ENCODE data around the gene ELOA.
"Not testable (repeated sequence)": the region's sequence is repeated elsewhere in the genome, so short reads cannot be mapped to it uniquely, and the experiment has no call there.

Gene ELOA

DNA sequence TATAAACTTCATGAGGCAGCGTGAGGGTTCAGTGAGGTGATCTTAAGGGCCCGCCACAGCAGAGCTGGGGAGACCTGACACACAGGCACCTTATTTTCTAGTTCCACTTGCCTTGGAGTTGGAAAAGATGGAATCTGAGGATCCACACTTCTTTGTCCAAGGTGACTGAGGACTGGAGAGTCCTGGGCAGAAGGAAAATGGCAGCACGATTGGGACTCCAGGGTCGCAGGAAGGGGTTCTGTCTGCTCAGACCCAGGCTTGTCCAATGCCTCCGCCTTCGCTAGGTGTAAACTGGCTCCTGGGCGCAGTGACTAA lies 55.9 kb downstream of the ELOA start:
- in situ Hi-C loops (cut with MboI; ENCODE audit: low sequenced_read_pairs), result no loop called here

GRCh38 chr1:23799570-23800399 lies 56.5 kb downstream of the ELOA start:
- in situ Hi-C loops (cut with MboI; ENCODE audit: low sequenced_read_pairs), result no loop called here

DNA sequence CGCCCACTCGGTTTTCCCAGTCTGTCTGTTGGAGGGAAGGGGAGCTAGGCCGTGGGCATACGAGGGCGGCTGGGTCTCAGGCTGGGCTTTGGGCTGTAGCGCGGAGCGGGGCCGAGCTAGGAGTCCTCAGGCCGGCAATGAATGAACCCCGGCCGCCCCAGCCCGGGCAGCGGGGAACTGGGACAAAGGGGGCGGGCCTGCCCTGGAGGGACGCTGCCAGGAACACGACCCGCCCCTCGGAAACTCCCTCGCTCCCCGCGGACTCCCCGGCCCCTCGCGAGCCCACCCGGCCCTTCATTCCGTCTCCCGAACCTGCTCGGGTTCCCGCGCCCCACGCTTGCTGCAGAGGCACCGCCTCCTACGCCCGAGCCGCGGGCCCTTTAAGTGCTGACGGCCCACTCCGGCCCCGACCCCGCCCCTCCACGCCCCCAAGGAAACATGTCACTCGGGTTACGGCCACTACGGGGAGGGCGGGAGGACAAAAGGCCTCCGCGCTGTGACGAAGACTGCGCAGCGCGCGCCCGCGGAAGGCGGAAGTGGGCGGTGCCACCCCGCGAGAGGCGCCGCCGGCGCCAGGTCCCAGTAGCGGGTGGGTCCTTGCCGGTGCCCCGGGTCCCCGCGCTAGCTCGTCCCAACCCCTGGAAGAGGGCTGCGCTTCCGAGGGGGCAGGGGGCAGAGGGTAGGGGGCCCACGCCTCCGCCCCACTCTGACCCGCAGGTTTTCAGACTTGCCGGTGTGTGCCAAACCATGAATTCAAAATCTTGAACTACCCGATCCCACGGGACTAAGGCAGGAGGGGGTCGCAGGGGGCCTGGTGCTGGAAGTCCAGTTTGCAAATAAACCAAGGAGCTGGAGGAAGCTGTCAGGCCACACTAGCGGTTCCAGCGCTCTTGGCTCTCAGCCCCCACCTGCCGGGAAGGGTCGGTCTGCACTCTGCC lies 57.4 kb downstream of the ELOA start, which contains the start of gene GALE:
GALE (minus strand) TSS at position 355 of the 938 bp plus-strand sequence. CDS start 1,747 bp downstream, outside the sequence.
- in situ Hi-C loops (cut with MboI; ENCODE audit: low sequenced_read_pairs), result no loop called here

- in situ Hi-C loops (cut with MboI; ENCODE audit: low sequenced_read_pairs), result no loop called here
Observed at GRCh38 chr1:23801338-23801748, 58.1 kb downstream of the ELOA start.

GRCh38 chr1:23801876-23802275 lies 58.6 kb downstream of the ELOA start:
- in situ Hi-C loops (cut with MboI; ENCODE audit: low sequenced_read_pairs), result no loop called here

DNA sequence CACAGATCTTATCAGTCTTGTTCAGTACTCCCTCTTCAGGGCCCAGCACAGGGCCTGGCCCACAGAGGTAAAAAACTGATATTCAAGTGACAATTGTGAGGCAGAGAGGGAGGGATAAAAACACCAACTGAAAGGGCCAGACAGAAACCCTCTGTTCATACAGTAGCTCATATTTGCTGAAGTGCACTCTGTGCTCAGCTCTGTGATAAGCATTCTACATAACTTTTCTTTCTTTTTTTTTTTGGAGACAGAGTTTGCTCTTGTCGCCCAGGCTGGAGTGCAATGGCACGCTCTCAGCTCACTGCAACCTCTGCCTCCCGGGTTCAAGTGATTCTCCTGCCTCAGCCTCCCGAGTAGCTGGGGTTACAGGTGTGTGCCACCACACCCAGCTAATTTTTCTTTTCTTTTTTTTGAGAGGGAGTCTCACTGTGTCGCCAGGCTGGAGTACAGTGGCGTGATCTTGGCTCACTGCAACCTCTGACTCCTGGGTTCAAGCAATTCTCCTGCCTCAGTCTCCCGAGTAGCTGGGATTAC lies 59.6 kb downstream of the ELOA start:
- in situ Hi-C loops (cut with MboI; ENCODE audit: low sequenced_read_pairs), result not testable (repeated sequence)

DNA sequence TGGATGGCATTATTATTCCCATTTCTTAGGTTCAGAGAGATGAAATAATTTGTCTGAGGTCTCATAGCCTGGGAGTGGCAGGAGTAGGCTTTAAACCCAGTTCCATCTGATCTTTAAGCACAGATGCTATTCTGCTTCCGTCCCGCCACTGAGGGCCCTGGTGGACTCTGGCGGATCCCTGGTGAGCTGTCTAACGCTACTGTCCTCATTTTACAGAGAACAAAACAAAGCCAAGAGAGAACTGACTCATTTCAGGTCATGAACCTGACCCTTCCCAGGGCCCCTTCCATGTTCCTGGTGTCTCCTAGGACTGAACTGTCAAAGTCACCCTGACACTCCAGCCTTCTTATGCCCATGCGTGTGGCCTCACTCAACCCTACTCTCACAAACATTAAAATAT lies 60.4 kb downstream of the ELOA start:
- in situ Hi-C loops (cut with MboI; ENCODE audit: low sequenced_read_pairs), result no loop called here

GRCh38 chr1:23804183-23804835 lies 61.0 kb downstream of the ELOA start:
- in situ Hi-C loops (cut with MboI; ENCODE audit: low sequenced_read_pairs), result no loop called here

- in situ Hi-C loops (cut with MboI; ENCODE audit: low sequenced_read_pairs), result no loop called here
Observed at GRCh38 chr1:23805025-23805424, 61.8 kb downstream of the ELOA start.

DNA sequence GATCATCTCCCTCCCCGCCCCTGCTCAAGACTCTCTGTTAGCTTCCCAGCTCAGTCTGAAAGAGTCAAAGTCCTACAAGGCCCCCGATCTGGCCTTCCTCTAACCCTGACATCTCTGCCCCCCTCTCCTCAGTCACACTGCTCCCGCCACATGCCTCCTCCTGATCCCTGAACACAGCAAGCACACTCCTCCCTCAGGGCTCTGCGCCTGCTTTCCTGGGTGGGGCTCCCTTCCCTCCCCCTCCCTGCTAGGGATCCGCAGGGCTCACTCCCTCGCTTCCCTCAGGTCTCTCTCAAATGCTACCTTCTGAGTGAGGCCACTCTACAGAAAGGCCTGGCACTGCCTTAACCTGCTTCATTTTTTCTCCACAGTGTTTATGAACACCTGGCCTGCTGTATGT lies 63.0 kb downstream of the ELOA start:
- in situ Hi-C loops (cut with MboI; ENCODE audit: low sequenced_read_pairs), result no loop called here

- in situ Hi-C loops (cut with MboI; ENCODE audit: low sequenced_read_pairs), result no loop called here
Observed at GRCh38 chr1:23807453-23807852, 64.2 kb downstream of the ELOA start.

DNA sequence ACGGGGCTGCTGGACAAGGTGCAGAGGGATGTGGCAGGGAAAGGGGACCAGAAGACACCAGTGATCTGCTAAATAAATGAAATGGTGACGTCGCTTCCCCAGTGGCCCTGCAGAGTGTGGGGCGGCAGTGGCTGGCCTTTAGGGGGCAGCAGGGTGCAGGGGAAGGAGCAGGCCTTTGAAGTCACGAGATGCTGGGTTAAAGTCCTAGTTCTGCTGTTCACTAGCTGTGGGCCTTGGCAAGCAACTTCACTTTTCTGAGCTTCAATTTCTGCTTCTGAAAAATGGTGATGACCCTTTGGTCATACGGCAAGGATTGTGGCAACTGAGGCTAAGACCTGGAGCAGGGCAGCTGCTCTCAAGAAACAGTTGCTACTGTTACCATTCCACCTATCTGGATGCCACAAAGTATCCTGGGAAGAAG lies 66.5 kb downstream of the ELOA start:
- in situ Hi-C loops (cut with MboI; ENCODE audit: low sequenced_read_pairs), result no loop called here

- in situ Hi-C loops (cut with MboI; ENCODE audit: low sequenced_read_pairs), result no loop called here
Observed at GRCh38 chr1:23810818-23811540, 67.7 kb downstream of the ELOA start.

All from hTERT RPE-1 (cell line).